WTC11 (cell line): ENCODE results near the gene TXNL4A. TPM values are rescaled to one million over a fixed set of nuclear protein-coding genes. Genes with fewer than 3 reads are reported as not detected.

ENCODE experiments used
- ATAC-seq: fragments of 200-7000 bp; cut with Tn5 transposase; 2 replicates; pipeline ENCODE4 v1.10.0; 2021; ENCODE audit warnings: mild to moderate bottlenecking, moderate library complexity
- CTCF ChIA-PET: fragments of 300-600 bp; sonication (Branson Sonifier 250); formaldehyde crosslinking; loops from one replicate; lab custom pipeline; 2021; ENCODE audit warnings: antibody characterized with exemption; lab: Charles Lee
- POLR2A ChIA-PET: fragments of 350-600 bp; sonication (Branson Sonifier 250); formaldehyde crosslinking; loops from one replicate; lab custom pipeline; 2021; ENCODE audit warnings: antibody characterized with exemption; lab: Charles Lee
- DNase-seq: peaks from one replicate; pipeline ENCODE4 v3.0.0; 2021; ENCODE audit warnings: low spot score
- H3K27ac Mint-ChIP-seq: 2 replicates; pipeline ENCODE4 v1.8.0; 2021; ENCODE audit warnings: mixed read lengths
- H3K27me3 Mint-ChIP-seq: 2 replicates; pipeline ENCODE4 v1.8.0; 2021; ENCODE audit warnings: low read depth, mild to moderate bottlenecking, moderate library complexity, mixed read lengths
- H3K36me3 Mint-ChIP-seq: 2 replicates; pipeline ENCODE4 v1.8.0; 2021; ENCODE audit warnings: mixed read lengths
- H3K4me1 Mint-ChIP-seq: 2 replicates; pipeline ENCODE4 v1.8.0; 2022; ENCODE audit warnings: mixed read lengths
- H3K4me3 Mint-ChIP-seq: 2 replicates; pipeline ENCODE4 v1.8.0; 2021; ENCODE audit warnings: mild to moderate bottlenecking, moderate library complexity, mixed read lengths
- H3K9me3 Mint-ChIP-seq: 2 replicates; pipeline ENCODE4 v1.8.0; 2021; ENCODE audit warnings: mixed read lengths
- EMX1 ChIP-seq: fragments of 250-450 bp; sonication (Bioruptor Pico); IDR thresholded peaks from 2 replicates; pipeline ENCODE4 v1.8.0; 2021; ENCODE audit warnings: mild to moderate bottlenecking
- KAT7 ChIP-seq: sonication (generic); formaldehyde crosslinking; IDR thresholded peaks from 2 replicates; pipeline ENCODE4 v1.8.1; 2023; ENCODE audit warnings: missing genetic modification reagents, mild to moderate bottlenecking, borderline replicate concordance
- SMAD4 ChIP-seq: sonication (generic); formaldehyde crosslinking; IDR thresholded peaks from 2 replicates; pipeline ENCODE4 v1.8.0; 2022; ENCODE audit warnings: mild to moderate bottlenecking, missing genetic modification reagents
- TEAD1 ChIP-seq: sonication (generic); formaldehyde crosslinking; IDR thresholded peaks from 2 replicates; pipeline ENCODE4 v1.8.0; 2022; ENCODE audit warnings: mild to moderate bottlenecking, missing genetic modification reagents
- ZNF138 ChIP-seq: sonication (generic); formaldehyde crosslinking; conservative IDR thresholded peaks from 2 replicates; pipeline ENCODE4 v1.8.1; 2022; ENCODE audit warnings: mild to moderate bottlenecking, moderate library complexity, missing genetic modification reagents
- ZNF219 ChIP-seq: sonication (generic); formaldehyde crosslinking; IDR thresholded peaks from 2 replicates; pipeline ENCODE4 v1.8.0; 2023; ENCODE audit warnings: missing genetic modification reagents, mild to moderate bottlenecking, borderline replicate concordance
- ZNF671 ChIP-seq: fragments of 250-450 bp; sonication (Bioruptor Pico); IDR thresholded peaks from 2 replicates; pipeline ENCODE4 v1.8.0; 2021; ENCODE audit warnings: mild to moderate bottlenecking
- total RNA-seq: library from RNA; stranded (reverse); gene quantifications from 3 replicates; pipeline ENCODE4 v1.2.3, GENCODE V29; 2021
- TF ChIP-seq, protein P1 (sequence below): sonication (generic); formaldehyde crosslinking; IDR thresholded peaks from 2 replicates; pipeline ENCODE4 v1.8.1; 2023; ENCODE audit warnings: mild to moderate bottlenecking, missing genetic modification reagents
- TF ChIP-seq, protein P2 (sequence below): sonication (generic); formaldehyde crosslinking; IDR thresholded peaks from 2 replicates; pipeline ENCODE4 v1.8.0; 2023; ENCODE audit warnings: missing genetic modification reagents, mild to moderate bottlenecking, borderline replicate concordance
- TF ChIP-seq, protein P3 (sequence below): sonication (generic); formaldehyde crosslinking; IDR thresholded peaks from 2 replicates; pipeline ENCODE4 v1.8.1; 2023; ENCODE audit warnings: mild to moderate bottlenecking, missing genetic modification reagents, moderate library complexity
- TF ChIP-seq, protein P4 (sequence below): fragments of 250-450 bp; sonication (Bioruptor Pico); IDR thresholded peaks from 2 replicates; pipeline ENCODE4 v1.8.0; 2021; ENCODE audit warnings: mild to moderate bottlenecking
- TF ChIP-seq, protein P5 (sequence below): sonication (generic); formaldehyde crosslinking; IDR thresholded peaks from 2 replicates; pipeline ENCODE4 v1.8.1; 2023; ENCODE audit warnings: mild to moderate bottlenecking, missing genetic modification reagents, borderline replicate concordance
- TF ChIP-seq, protein P6 (sequence below): fragments of 250-450 bp; sonication (Bioruptor Pico); conservative IDR thresholded peaks from 2 replicates; pipeline ENCODE4 v1.9.0; 2021; ENCODE audit warnings: mild to moderate bottlenecking
- TF ChIP-seq, protein P7 (sequence below): sonication (generic); formaldehyde crosslinking; conservative IDR thresholded peaks from 2 replicates; pipeline ENCODE4 v1.8.1; 2023; ENCODE audit warnings: mild to moderate bottlenecking, low read depth, missing genetic modification reagents, moderate library complexity

TXNL4A gene
- total RNA-seq, 1 experiment from 2014 or later, result 157 TPM

DNA sequence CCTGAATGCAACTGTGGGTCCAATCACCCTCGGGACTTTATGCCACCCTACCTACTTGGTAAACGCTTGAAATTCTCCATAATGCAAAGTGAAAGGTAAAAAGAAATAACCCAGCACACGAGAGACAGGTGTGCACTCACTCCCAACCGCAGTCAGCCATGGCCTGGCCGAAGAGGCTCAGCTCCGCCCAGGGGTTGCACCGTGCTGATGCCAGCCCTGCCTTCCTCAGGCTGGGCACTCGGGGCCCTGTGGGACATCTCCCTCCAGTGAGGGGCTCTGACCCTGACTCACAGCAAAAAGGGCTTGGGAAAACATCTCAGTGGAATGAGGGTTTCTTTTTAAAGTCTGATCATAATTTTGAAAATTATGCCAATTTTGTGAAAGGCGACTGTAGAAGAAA, 50.2 kb downstream of the TXNL4A start:
- ATAC-seq, result no peak
- Mint-ChIP-seq H3K27me3 (no peaks in the 10 kb centered on the region), H3K36me3 (peaks cover 9% of the 10 kb centered on the region), H3K27ac (no peak overlapping the region), H3K4me1 (peaks cover 8% of the 10 kb centered on the region)
- CTCF ChIA-PET, result no interaction called here
- TF ChIP-seq EMX1 (CRISPR knock-in tag) (no peak), ZNF138 (CRISPR knock-in tag) (no peak), TEAD1 (CRISPR knock-in tag) (no peak), KAT7 (CRISPR knock-in tag) (no peak), ZNF219 (CRISPR knock-in tag) (no peak), SMAD4 (CRISPR knock-in tag) (no peak), ZNF671 (CRISPR knock-in tag) (no peak)
- TF ChIP-seq, protein P1, sequence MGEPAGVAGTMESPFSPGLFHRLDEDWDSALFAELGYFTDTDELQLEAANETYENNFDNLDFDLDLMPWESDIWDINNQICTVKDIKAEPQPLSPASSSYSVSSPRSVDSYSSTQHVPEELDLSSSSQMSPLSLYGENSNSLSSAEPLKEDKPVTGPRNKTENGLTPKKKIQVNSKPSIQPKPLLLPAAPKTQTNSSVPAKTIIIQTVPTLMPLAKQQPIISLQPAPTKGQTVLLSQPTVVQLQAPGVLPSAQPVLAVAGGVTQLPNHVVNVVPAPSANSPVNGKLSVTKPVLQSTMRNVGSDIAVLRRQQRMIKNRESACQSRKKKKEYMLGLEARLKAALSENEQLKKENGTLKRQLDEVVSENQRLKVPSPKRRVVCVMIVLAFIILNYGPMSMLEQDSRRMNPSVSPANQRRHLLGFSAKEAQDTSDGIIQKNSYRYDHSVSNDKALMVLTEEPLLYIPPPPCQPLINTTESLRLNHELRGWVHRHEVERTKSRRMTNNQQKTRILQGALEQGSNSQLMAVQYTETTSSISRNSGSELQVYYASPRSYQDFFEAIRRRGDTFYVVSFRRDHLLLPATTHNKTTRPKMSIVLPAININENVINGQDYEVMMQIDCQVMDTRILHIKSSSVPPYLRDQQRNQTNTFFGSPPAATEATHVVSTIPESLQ, result no peak
- TF ChIP-seq, protein P2, sequence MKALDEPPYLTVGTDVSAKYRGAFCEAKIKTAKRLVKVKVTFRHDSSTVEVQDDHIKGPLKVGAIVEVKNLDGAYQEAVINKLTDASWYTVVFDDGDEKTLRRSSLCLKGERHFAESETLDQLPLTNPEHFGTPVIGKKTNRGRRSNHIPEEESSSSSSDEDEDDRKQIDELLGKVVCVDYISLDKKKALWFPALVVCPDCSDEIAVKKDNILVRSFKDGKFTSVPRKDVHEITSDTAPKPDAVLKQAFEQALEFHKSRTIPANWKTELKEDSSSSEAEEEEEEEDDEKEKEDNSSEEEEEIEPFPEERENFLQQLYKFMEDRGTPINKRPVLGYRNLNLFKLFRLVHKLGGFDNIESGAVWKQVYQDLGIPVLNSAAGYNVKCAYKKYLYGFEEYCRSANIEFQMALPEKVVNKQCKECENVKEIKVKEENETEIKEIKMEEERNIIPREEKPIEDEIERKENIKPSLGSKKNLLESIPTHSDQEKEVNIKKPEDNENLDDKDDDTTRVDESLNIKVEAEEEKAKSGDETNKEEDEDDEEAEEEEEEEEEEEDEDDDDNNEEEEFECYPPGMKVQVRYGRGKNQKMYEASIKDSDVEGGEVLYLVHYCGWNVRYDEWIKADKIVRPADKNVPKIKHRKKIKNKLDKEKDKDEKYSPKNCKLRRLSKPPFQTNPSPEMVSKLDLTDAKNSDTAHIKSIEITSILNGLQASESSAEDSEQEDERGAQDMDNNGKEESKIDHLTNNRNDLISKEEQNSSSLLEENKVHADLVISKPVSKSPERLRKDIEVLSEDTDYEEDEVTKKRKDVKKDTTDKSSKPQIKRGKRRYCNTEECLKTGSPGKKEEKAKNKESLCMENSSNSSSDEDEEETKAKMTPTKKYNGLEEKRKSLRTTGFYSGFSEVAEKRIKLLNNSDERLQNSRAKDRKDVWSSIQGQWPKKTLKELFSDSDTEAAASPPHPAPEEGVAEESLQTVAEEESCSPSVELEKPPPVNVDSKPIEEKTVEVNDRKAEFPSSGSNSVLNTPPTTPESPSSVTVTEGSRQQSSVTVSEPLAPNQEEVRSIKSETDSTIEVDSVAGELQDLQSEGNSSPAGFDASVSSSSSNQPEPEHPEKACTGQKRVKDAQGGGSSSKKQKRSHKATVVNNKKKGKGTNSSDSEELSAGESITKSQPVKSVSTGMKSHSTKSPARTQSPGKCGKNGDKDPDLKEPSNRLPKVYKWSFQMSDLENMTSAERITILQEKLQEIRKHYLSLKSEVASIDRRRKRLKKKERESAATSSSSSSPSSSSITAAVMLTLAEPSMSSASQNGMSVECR (CRISPR knock-in tag), result no peak
- TF ChIP-seq, protein P3, sequence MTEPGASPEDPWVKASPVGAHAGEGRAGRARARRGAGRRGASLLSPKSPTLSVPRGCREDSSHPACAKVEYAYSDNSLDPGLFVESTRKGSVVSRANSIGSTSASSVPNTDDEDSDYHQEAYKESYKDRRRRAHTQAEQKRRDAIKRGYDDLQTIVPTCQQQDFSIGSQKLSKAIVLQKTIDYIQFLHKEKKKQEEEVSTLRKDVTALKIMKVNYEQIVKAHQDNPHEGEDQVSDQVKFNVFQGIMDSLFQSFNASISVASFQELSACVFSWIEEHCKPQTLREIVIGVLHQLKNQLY (CRISPR knock-in tag), result no peak
- TF ChIP-seq, protein P4, sequence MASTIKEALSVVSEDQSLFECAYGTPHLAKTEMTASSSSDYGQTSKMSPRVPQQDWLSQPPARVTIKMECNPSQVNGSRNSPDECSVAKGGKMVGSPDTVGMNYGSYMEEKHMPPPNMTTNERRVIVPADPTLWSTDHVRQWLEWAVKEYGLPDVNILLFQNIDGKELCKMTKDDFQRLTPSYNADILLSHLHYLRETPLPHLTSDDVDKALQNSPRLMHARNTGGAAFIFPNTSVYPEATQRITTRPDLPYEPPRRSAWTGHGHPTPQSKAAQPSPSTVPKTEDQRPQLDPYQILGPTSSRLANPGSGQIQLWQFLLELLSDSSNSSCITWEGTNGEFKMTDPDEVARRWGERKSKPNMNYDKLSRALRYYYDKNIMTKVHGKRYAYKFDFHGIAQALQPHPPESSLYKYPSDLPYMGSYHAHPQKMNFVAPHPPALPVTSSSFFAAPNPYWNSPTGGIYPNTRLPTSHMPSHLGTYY (CRISPR knock-in tag), result no peak
- TF ChIP-seq, protein P5, sequence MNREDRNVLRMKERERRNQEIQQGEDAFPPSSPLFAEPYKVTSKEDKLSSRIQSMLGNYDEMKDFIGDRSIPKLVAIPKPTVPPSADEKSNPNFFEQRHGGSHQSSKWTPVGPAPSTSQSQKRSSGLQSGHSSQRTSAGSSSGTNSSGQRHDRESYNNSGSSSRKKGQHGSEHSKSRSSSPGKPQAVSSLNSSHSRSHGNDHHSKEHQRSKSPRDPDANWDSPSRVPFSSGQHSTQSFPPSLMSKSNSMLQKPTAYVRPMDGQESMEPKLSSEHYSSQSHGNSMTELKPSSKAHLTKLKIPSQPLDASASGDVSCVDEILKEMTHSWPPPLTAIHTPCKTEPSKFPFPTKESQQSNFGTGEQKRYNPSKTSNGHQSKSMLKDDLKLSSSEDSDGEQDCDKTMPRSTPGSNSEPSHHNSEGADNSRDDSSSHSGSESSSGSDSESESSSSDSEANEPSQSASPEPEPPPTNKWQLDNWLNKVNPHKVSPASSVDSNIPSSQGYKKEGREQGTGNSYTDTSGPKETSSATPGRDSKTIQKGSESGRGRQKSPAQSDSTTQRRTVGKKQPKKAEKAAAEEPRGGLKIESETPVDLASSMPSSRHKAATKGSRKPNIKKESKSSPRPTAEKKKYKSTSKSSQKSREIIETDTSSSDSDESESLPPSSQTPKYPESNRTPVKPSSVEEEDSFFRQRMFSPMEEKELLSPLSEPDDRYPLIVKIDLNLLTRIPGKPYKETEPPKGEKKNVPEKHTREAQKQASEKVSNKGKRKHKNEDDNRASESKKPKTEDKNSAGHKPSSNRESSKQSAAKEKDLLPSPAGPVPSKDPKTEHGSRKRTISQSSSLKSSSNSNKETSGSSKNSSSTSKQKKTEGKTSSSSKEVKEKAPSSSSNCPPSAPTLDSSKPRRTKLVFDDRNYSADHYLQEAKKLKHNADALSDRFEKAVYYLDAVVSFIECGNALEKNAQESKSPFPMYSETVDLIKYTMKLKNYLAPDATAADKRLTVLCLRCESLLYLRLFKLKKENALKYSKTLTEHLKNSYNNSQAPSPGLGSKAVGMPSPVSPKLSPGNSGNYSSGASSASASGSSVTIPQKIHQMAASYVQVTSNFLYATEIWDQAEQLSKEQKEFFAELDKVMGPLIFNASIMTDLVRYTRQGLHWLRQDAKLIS (CRISPR knock-in tag), result no peak
- TF ChIP-seq, protein P6, sequence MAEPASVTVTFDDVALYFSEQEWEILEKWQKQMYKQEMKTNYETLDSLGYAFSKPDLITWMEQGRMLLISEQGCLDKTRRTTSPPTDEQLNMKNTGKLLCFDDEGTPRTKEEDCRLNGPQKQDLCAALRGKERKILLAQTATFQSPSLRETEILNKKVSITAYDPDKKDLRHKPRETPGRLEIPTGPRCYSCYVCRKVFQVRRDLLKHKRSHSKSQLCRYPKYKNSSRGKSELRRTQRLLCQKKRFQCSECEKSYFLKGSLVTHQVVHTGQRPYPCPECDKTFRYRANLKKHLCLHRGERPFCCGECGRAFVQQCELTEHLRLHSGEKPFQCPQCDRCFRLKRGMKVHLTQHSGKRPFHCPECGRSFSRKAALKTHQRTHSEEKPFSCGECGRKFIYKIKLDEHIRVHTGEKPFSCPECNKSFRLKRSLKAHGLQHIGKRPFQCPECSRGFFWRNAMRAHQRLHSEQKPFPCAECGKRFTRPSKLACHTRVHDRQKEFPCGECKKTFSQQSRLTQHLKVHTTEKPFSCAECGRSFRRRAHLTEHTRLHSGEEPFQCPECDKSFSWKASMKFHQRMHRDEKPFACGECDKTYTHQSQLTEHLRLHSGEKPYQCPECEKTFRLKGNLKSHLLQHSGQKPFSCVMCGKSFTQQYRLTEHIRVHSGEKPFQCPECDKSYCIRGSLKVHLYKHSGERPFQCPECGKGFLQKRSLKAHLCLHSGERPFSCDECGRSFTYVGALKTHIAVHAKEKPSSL (CRISPR knock-in tag), result no peak
- TF ChIP-seq, protein P7, sequence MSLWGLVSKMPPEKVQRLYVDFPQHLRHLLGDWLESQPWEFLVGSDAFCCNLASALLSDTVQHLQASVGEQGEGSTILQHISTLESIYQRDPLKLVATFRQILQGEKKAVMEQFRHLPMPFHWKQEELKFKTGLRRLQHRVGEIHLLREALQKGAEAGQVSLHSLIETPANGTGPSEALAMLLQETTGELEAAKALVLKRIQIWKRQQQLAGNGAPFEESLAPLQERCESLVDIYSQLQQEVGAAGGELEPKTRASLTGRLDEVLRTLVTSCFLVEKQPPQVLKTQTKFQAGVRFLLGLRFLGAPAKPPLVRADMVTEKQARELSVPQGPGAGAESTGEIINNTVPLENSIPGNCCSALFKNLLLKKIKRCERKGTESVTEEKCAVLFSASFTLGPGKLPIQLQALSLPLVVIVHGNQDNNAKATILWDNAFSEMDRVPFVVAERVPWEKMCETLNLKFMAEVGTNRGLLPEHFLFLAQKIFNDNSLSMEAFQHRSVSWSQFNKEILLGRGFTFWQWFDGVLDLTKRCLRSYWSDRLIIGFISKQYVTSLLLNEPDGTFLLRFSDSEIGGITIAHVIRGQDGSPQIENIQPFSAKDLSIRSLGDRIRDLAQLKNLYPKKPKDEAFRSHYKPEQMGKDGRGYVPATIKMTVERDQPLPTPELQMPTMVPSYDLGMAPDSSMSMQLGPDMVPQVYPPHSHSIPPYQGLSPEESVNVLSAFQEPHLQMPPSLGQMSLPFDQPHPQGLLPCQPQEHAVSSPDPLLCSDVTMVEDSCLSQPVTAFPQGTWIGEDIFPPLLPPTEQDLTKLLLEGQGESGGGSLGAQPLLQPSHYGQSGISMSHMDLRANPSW (CRISPR knock-in tag), result no peak
- TF ChIP-seq, all 79 proteins: peak for 0
- POLR2A ChIA-PET, result no interaction called here
- peaks cover 10% of the 10 kb centered on the region for H3K9me3 Mint-ChIP-seq
- peak; percentile 5 for DNase-seq
- H3K4me3 Mint-ChIP-seq, result no peak overlapping the region
